HEK293 (cell line): ENCODE measurements around the gene SH3PXD2B.

Source experiments
- CTCF ChIA-PET: fragments of 350-600 bp; formaldehyde crosslinking; extraction: SDS; loops from one replicate; lab custom pipeline; 2021; ENCODE audit warnings: antibody characterized with exemption; lab: Yijun Ruan, JAX
- POLR2A ChIA-PET: fragments of 300-600 bp; formaldehyde crosslinking; extraction: SDS; loops from one replicate; lab custom pipeline; 2020; ENCODE audit warnings: antibody characterized with exemption, inconsistent platforms; lab: Yijun Ruan, JAX
- H3K27ac ChIP-seq: fragments of 200-500 bp; sonication (Bioruptor generic); 2 replicates; pipeline ENCODE4 v1.5.1; 2014; ENCODE audit warnings: low read depth, low read length, control low read depth, inconsistent platforms; ENCODE audit errors: extremely low read depth
- H3K36me3 ChIP-seq, 2 experiments: fragments of 200-500 bp in 1 of 2; sonication (Bioruptor generic) in 1 of 2; 1 replicate in 1 of 2; 2 replicates in 1 of 2; pipeline ENCODE4 v1.5.1; 2014 to 2017; ENCODE audit warnings: inconsistent platforms in 2 of 2, low read length in 2 of 2; ENCODE audit not compliant: control insufficient read depth in 2 of 2, insufficient read depth in 1 of 2
- H3K4me1 ChIP-seq: fragments of 200-500 bp; sonication (Bioruptor generic); 2 replicates; pipeline ENCODE4 v1.5.1; 2014; ENCODE audit warnings: mild to moderate bottlenecking, low read length, inconsistent platforms; ENCODE audit not compliant: control insufficient read depth, insufficient read depth
- H3K4me3 ChIP-seq: 2 replicates; pipeline ENCODE4 v1.5.1; 2011; ENCODE audit warnings: low read depth, mild to moderate bottlenecking, control low read depth, low read length, moderate library complexity
- H3K9me3 ChIP-seq: fragments of 200-500 bp; sonication (Bioruptor generic); 2 replicates; pipeline ENCODE4 v1.5.1; 2014; ENCODE audit warnings: low read depth, low read length, inconsistent platforms; ENCODE audit not compliant: control insufficient read depth, insufficient read depth
- REST ChIP-seq: fragments of 450-650 bp; formaldehyde crosslinking; IDR thresholded peaks from 2 replicates; pipeline ENCODE4 v1.5.1; 2016; ENCODE audit warnings: missing biosample characterization, missing genetic modification characterization
- TSHZ1 ChIP-seq: fragments of 450-650 bp; formaldehyde crosslinking; IDR thresholded peaks from 2 replicates; pipeline ENCODE4 v1.5.1; 2016; ENCODE audit warnings: missing biosample characterization, missing genetic modification characterization, borderline replicate concordance
- YY1 ChIP-seq: fragments of 450-650 bp; formaldehyde crosslinking; IDR thresholded peaks from 2 replicates; pipeline ENCODE4 v1.5.1; 2018; ENCODE audit warnings: missing biosample characterization, missing genetic modification characterization
- ZBTB10 ChIP-seq: fragments of 450-650 bp; formaldehyde crosslinking; IDR thresholded peaks from 2 replicates; pipeline ENCODE4 v1.5.1; 2016; ENCODE audit warnings: missing biosample characterization, missing genetic modification characterization
- ZFP69B ChIP-seq: fragments of 450-650 bp; formaldehyde crosslinking; IDR thresholded peaks from 2 replicates; pipeline ENCODE4 v1.5.1; 2016; ENCODE audit warnings: missing biosample characterization, missing genetic modification characterization
- ZNF354C ChIP-seq: fragments of 450-650 bp; formaldehyde crosslinking; IDR thresholded peaks from 2 replicates; pipeline ENCODE4 v1.5.1; 2016; ENCODE audit warnings: missing biosample characterization, missing genetic modification characterization, low read depth, borderline replicate concordance
- ZNF560 ChIP-seq: fragments of 450-650 bp; formaldehyde crosslinking; IDR thresholded peaks from 2 replicates; pipeline ENCODE4 v1.5.1; 2017; ENCODE audit warnings: missing biosample characterization, missing genetic modification characterization, borderline replicate concordance
- ZNF677 ChIP-seq: fragments of 450-650 bp; IDR thresholded peaks from 2 replicates; pipeline ENCODE4 v1.5.0; 2018; ENCODE audit warnings: missing biosample characterization, mild to moderate bottlenecking, missing genetic modification characterization, moderate library complexity
- ZNF785 ChIP-seq: fragments of 450-650 bp; formaldehyde crosslinking; IDR thresholded peaks from 2 replicates; pipeline ENCODE4 v1.5.1; 2016; ENCODE audit warnings: missing biosample characterization, missing genetic modification characterization
- ZSCAN18 ChIP-seq: fragments of 450-650 bp; formaldehyde crosslinking; IDR thresholded peaks from 2 replicates; pipeline ENCODE4 v1.5.1; 2016; ENCODE audit warnings: missing biosample characterization, missing genetic modification characterization

SH3PXD2B gene

GRCh38 chr5:172427202-172427601, 27.1 kb downstream of the SH3PXD2B start:
- H3K4me1 ChIP-seq, result no peaks in the 10 kb centered on the region
- POLR2A ChIA-PET, result no interaction called here
- CTCF ChIA-PET, result interaction anchor here (0.6 kb wide), 1 partner anchor 50 kb away, joined by 3 read pairs; no protein-coding TSS in a partner anchor
- TF ChIP-seq ZSCAN18, result no peak
- no peak for TF ChIP-seq ZNF785 (tag by site-specific recombination)
- TF ChIP-seq ZNF677, result no peak
- no peak for TF ChIP-seq YY1 (tag by site-specific recombination)
- TF ChIP-seq REST (tag by site-specific recombination), result no peak
- TF ChIP-seq ZNF354C (tag by site-specific recombination), result no peak
- H3K27ac ChIP-seq, result no peak overlapping the region
- no peaks in the 10 kb centered on the region for H3K36me3 ChIP-seq
- no peaks in the 10 kb centered on the region for H3K9me3 ChIP-seq
- no peak overlapping the region for H3K4me3 ChIP-seq

GRCh38 chr5:172426086-172426485, 28.2 kb downstream of the SH3PXD2B start:
- no peak overlapping the region for H3K27ac ChIP-seq
- CTCF ChIA-PET, result no interaction called here
- no peaks in the 10 kb centered on the region for H3K9me3 ChIP-seq
- no peaks in the 10 kb centered on the region for H3K4me1 ChIP-seq
- POLR2A ChIA-PET, result interaction anchor here (1.1 kb wide), 1 partner anchor 8 kb away, joined by 3 read pairs; no protein-coding TSS in a partner anchor
- H3K4me3 ChIP-seq, result no peak overlapping the region
- no peak for TF ChIP-seq ZBTB10
- no peak for TF ChIP-seq TSHZ1
- no peak for TF ChIP-seq ZFP69B
- no peak for TF ChIP-seq ZNF560 (tag by site-specific recombination)
- TF ChIP-seq, all 188 proteins: peak for 0
- H3K36me3 ChIP-seq, result peaks cover 0 to 7% of the 10 kb centered on the region in 2 experiments; a peak in 1 of 3 replicates
